ENCODE measurements around the gene LSM6. TPM values are rescaled to one million over a fixed set of nuclear protein-coding genes. Genes with fewer than 3 reads are reported as not detected.

Gene LSM6
- total RNA-seq, 1 experiment from 2014 or later = 78.3 TPM

DNA sequence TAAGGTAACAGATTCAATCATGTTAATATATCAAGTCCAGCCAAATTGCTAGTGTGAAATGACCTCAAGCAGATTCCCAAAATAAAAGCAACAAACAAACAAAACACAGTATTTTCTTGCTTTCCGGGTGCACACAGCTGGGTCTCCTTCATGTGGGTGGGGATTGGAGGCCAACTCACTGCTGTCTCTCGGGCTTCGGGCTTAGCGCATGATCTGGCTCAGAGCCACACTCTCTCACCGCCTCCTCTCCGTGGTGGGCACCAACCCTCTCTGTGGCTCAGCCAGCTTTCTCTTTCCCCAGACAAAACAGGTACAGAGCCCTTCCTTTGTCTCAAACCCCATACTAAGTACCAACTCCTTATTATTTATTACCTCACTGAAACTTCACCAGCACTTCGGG, 35.9 kb downstream of the LSM6 start:
- Histone ChIP-seq H3K9me3 (ENCODE audit: control insufficient read depth, low read depth, low read length) (no peaks in the 10 kb centered on the region), H3K56ac (ENCODE audit: insufficient read length, low read depth, low read length) (no peak overlapping the region), H3K27me3 (ENCODE audit: insufficient read depth, low read length) (no peaks in the 10 kb centered on the region), H3K4me1 (ENCODE audit: insufficient read depth, low read length) (no peaks in the 10 kb centered on the region), H3K23me2 (ENCODE audit: insufficient read length, low read depth, low read length, poor library complexity, severe bottlenecking) (no peaks in the 10 kb centered on the region), H3K9ac (ENCODE audit: extremely low read depth, insufficient read length, low read length) (no peak overlapping the region), H4K5ac (ENCODE audit: insufficient read length, low read depth, low read length) (no peak overlapping the region), H3K79me1 (ENCODE audit: insufficient read depth, low read depth, low read length, poor library complexity, severe bottlenecking) (no peaks in the 10 kb centered on the region), H3T11ph (ENCODE audit: low read length) (no peak overlapping the region), H4K91ac (ENCODE audit: insufficient read length, low read depth, low read length) (no peak overlapping the region), H3K23ac (ENCODE audit: insufficient read length, low read depth, low read length) (no peak overlapping the region), H3K27ac (ENCODE audit: insufficient read length, low read depth, low read length) (no peak overlapping the region), H3K4me2 (ENCODE audit: insufficient read depth, insufficient read length, low read length) (no peak overlapping the region), H2BK5ac (ENCODE audit: insufficient read length, low read length) (no peak overlapping the region), H2BK20ac (ENCODE audit: low read depth, low read length, poor library complexity, severe bottlenecking) (no peak overlapping the region), H2BK15ac (ENCODE audit: low read depth, low read length) (no peak overlapping the region), H3K79me2 (ENCODE audit: insufficient read depth, low read length) (no peaks in the 10 kb centered on the region), H3K4ac (ENCODE audit: low read depth, low read length) (no peak overlapping the region), H2BK12ac (ENCODE audit: insufficient read length, low read depth, low read length) (no peak overlapping the region), H2AFZ (ENCODE audit: low read length) (no peak overlapping the region), H3K18ac (ENCODE audit: insufficient read length, low read depth, low read length) (no peak overlapping the region), H4K20me1 (ENCODE audit: control insufficient read depth, insufficient read depth, insufficient read length) (no peaks in the 10 kb centered on the region), H2AK5ac (ENCODE audit: insufficient read length, low read length) (no peak overlapping the region), H3K14ac (ENCODE audit: insufficient read depth, low read length) (no peak overlapping the region), H2BK120ac (ENCODE audit: low read depth, low read length, poor library complexity, severe bottlenecking) (no peak overlapping the region), H4K8ac (replicated peaks; ENCODE audit: insufficient read length, low read depth, low read length) (no peak overlapping the region)
- no peak overlapping the region for H3K27ac Mint-ChIP-seq
- TF ChIP-seq, protein P1, sequence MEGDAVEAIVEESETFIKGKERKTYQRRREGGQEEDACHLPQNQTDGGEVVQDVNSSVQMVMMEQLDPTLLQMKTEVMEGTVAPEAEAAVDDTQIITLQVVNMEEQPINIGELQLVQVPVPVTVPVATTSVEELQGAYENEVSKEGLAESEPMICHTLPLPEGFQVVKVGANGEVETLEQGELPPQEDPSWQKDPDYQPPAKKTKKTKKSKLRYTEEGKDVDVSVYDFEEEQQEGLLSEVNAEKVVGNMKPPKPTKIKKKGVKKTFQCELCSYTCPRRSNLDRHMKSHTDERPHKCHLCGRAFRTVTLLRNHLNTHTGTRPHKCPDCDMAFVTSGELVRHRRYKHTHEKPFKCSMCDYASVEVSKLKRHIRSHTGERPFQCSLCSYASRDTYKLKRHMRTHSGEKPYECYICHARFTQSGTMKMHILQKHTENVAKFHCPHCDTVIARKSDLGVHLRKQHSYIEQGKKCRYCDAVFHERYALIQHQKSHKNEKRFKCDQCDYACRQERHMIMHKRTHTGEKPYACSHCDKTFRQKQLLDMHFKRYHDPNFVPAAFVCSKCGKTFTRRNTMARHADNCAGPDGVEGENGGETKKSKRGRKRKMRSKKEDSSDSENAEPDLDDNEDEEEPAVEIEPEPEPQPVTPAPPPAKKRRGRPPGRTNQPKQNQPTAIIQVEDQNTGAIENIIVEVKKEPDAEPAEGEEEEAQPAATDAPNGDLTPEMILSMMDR (conservative IDR thresholded peaks at IDR 0.05) = no peak
- no peak overlapping the region for H3K4me3 Mint-ChIP-seq
- peaks cover 5% of the 10 kb centered on the region for H3K27me3 Mint-ChIP-seq (ENCODE audit: low read depth)
- WGBS (ENCODE audit: extremely low coverage, insufficient read length, low lambda C conversion rate) = no CpG with 5 or more reads among the region's 7 CpGs
- H3K36me3 Mint-ChIP-seq (ENCODE audit: insufficient read depth in 1 of 3, low read depth in 3 of 3) = no peaks in the 10 kb centered on the region
- no peaks in the 10 kb centered on the region for H3K9me3 Mint-ChIP-seq
- no peaks in the 10 kb centered on the region for H3K4me1 Mint-ChIP-seq
- no peak for DNase-seq
